Prostate gland (tissue), 2 donors: ENCODE measurements around the gene ITM2C.

ENCODE experiments used
- CTCF ChIP-seq, 4 experiments: fragments of 200-600 bp in 2 of 4; fragments of 450-650 bp in 2 of 4; sonication (generic) in 2 of 4; IDR thresholded peaks; 1 replicate in 3 of 4; 2 replicates in 1 of 4; pipeline ENCODE4 v1.5.1; 2016 to 2019; ENCODE audit warnings: antibody characterized with exemption in 4 of 4, mild to moderate bottlenecking in 2 of 4, moderate library complexity in 2 of 4
- POLR2A ChIP-seq: fragments of 450-650 bp; IDR thresholded peaks from one replicate; pipeline ENCODE4 v1.6.1; 2016; ENCODE audit warnings: antibody characterized with exemption, mild to moderate bottlenecking
- POLR2AphosphoS5 ChIP-seq: sonication (generic); formaldehyde crosslinking; IDR thresholded peaks from one replicate; pipeline ENCODE4 v1.6.1; 2017; ENCODE audit warnings: antibody characterized with exemption

- TF ChIP-seq CTCF (IDR thresholded peaks at IDR 0.05) (no peak), POLR2A (no peak), POLR2AphosphoS5 (no peak)
These were observed 9.1 kb downstream of the ITM2C start for GRCh38 chr2:230873661-230874401.
